Epithelial cell of proximal tubule (primary cell): ENCODE measurements around the gene LCE1A. TPM values are rescaled to one million over a fixed set of nuclear protein-coding genes. Genes with fewer than 3 reads are reported as not detected.
A peak's percentile ranks its signal among the peaks of the same experiment; 100 is the strongest.

Source experiments
- DNase-seq: peaks from one replicate; pipeline ENCODE4 v3.0.0-alpha.2; 2011; ENCODE audit warnings: low read depth
- H3K4me3 ChIP-seq: 2 replicates; pipeline ENCODE4 v1.5.1; 2011; ENCODE audit warnings: low read depth, mild to moderate bottlenecking, low read length
- CTCF ChIP-seq: conservative IDR thresholded peaks from 2 replicates; pipeline ENCODE4 v1.5.1; 2012; ENCODE audit warnings: low read depth, mild to moderate bottlenecking, low read length
- total RNA-seq: library from RNA; depleted of rRNA; stranded (reverse); fragments of >200 nt; gene quantifications from 2 replicates; pipeline ENCODE4 v1.2.3, GENCODE V29; 2015

Gene LCE1A
- total RNA-seq, 1 donor from 2014 or later: not detected

GRCh38 chr1:152866321-152866720, 39.0 kb downstream of the LCE1A start:
- H3K4me3 ChIP-seq: no peak overlapping the region
- no peak for DNase-seq
- no peak for TF ChIP-seq CTCF

GRCh38 chr1:152869808-152870419, 42.6 kb downstream of the LCE1A start:
- DNase-seq: peak; percentile 6
- H3K4me3 ChIP-seq: no peak overlapping the region
- TF ChIP-seq CTCF: peak; percentile 88

- TF ChIP-seq CTCF: peak; percentile 58
- DNase-seq: peak; percentile 7
Measured at GRCh38 chr1:152870831-152871730, 43.8 kb downstream of the LCE1A start.

GRCh38 chr1:152871731-152872126, 44.5 kb downstream of the LCE1A start:
- no peak for TF ChIP-seq CTCF
- no peak overlapping the region for H3K4me3 ChIP-seq
- DNase-seq: no peak

More at GRCh38 chr1:152870831-152871730, 43.8 kb downstream of the LCE1A start:
- H3K4me3 ChIP-seq: no peak overlapping the region

- no peak for TF ChIP-seq CTCF
- no peak overlapping the region for H3K4me3 ChIP-seq
- no peak for DNase-seq
Measured at GRCh38 chr1:152873495-152873894, 46.2 kb downstream of the LCE1A start.

- DNase-seq: no peak
- H3K4me3 ChIP-seq: no peak overlapping the region
- TF ChIP-seq CTCF: no peak
Measured at GRCh38 chr1:152876827-152877226, 49.6 kb downstream of the LCE1A start.

Other genes starting within 250 kb of the LCE1A start
- gene LCE3D, start 247.0 kb upstream of the LCE1A start, total RNA-seq: not detected in 2 replicates
- not detected in 2 replicates for gene LCE3C, start 227.2 kb upstream of the LCE1A start, total RNA-seq
- gene LCE3B, start 213.7 kb upstream of the LCE1A start, total RNA-seq: not detected in 2 replicates
- gene LCE3A, start 204.4 kb upstream of the LCE1A start, total RNA-seq: not detected in 2 replicates
- gene LCE2D, start 164.1 kb upstream of the LCE1A start, total RNA-seq: not detected in 2 replicates
- gene LCE2C, start 152.2 kb upstream of the LCE1A start, total RNA-seq: not detected in 2 replicates
- gene LCE2B, start 141.3 kb upstream of the LCE1A start, total RNA-seq: not detected in 2 replicates
- not detected in 2 replicates for gene LCE2A, start 129.1 kb upstream of the LCE1A start, total RNA-seq
- not detected in 2 replicates for gene LCE4A, start 119.3 kb upstream of the LCE1A start, total RNA-seq
- gene KPRP, start 69.4 kb upstream of the LCE1A start, total RNA-seq: not detected in 2 replicates
- not detected in 2 replicates for gene LCE1F, start 52.3 kb upstream of the LCE1A start, total RNA-seq
- gene LCE1E, start 41.2 kb upstream of the LCE1A start, total RNA-seq: not detected in 2 replicates
- gene LCE1D, start 30.8 kb upstream of the LCE1A start, total RNA-seq: not detected in 2 replicates
- gene LCE1C, start 20.8 kb upstream of the LCE1A start, total RNA-seq: not detected in 2 replicates
- gene LCE1B, start 15.5 kb upstream of the LCE1A start, total RNA-seq: not detected in 2 replicates
- not detected in 2 replicates for gene LCE6A, start 15.4 kb downstream of the LCE1A start, total RNA-seq
- not detected in 2 replicates for gene LCE7A, start 32.5 kb downstream of the LCE1A start, total RNA-seq
- not detected in 2 replicates for gene SMCP, start 50.8 kb downstream of the LCE1A start, total RNA-seq
- 0.35 and 2.1 TPM in 2 replicates for gene IVL, start 81.1 kb downstream of the LCE1A start, total RNA-seq
- gene SPRR5, start 119.7 kb downstream of the LCE1A start, total RNA-seq: not detected in 2 replicates
- not detected in 2 replicates for gene SPRR4, start 143.2 kb downstream of the LCE1A start, total RNA-seq
- not detected in 2 replicates for gene SPRR1A, start 156.6 kb downstream of the LCE1A start, total RNA-seq
- not detected in 2 replicates for gene SPRR3, start 174.3 kb downstream of the LCE1A start, total RNA-seq
- gene SPRR1B, start 203.7 kb downstream of the LCE1A start, total RNA-seq: 0.75 TPM in 1 of 2 replicates, not detected in the other
- gene SPRR2D, start 213.6 kb downstream of the LCE1A start, total RNA-seq: not detected in 2 replicates
- 0.92 and 1.8 TPM in 2 replicates for gene SPRR2A, start 230.0 kb downstream of the LCE1A start, total RNA-seq
- not detected in 2 replicates for gene SPRR2B, start 244.1 kb downstream of the LCE1A start, total RNA-seq